Measurements from ENCODE around the gene EEF1E1.

The EEF1E1 gene

DNA sequence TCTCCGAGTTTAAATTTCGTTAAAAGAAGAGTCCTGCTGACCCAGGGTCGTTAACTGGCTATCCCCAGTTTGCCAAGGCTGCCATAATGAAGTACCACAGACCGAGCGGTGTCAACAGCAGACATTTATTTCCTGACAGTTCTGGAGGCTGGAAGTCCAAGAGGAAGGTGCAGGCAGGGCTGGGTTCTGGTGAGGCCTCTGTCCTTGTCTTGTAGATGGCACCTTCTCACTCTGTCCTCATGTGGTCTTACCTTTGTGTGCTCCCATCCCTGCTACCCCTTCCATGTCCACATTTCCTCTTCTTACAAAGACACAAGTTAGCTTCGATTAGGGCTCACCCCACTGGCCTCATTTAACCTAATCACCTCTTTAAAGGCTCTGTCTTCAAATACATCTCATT, 29.8 kb upstream of the EEF1E1 start:
- no peak for TF ChIP-seq SPI1 (IDR thresholded peaks at IDR 0.05; ENCODE audit: borderline replicate concordance, low read depth)
- no peak for TF ChIP-seq GABPA (IDR thresholded peaks at IDR 0.05; ENCODE audit: low read depth)
- TF ChIP-seq, protein P1, sequence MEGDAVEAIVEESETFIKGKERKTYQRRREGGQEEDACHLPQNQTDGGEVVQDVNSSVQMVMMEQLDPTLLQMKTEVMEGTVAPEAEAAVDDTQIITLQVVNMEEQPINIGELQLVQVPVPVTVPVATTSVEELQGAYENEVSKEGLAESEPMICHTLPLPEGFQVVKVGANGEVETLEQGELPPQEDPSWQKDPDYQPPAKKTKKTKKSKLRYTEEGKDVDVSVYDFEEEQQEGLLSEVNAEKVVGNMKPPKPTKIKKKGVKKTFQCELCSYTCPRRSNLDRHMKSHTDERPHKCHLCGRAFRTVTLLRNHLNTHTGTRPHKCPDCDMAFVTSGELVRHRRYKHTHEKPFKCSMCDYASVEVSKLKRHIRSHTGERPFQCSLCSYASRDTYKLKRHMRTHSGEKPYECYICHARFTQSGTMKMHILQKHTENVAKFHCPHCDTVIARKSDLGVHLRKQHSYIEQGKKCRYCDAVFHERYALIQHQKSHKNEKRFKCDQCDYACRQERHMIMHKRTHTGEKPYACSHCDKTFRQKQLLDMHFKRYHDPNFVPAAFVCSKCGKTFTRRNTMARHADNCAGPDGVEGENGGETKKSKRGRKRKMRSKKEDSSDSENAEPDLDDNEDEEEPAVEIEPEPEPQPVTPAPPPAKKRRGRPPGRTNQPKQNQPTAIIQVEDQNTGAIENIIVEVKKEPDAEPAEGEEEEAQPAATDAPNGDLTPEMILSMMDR (IDR thresholded peaks at IDR 0.05; ENCODE audit: insufficient read depth, low read length): no peak
- TF ChIP-seq, protein P2, sequence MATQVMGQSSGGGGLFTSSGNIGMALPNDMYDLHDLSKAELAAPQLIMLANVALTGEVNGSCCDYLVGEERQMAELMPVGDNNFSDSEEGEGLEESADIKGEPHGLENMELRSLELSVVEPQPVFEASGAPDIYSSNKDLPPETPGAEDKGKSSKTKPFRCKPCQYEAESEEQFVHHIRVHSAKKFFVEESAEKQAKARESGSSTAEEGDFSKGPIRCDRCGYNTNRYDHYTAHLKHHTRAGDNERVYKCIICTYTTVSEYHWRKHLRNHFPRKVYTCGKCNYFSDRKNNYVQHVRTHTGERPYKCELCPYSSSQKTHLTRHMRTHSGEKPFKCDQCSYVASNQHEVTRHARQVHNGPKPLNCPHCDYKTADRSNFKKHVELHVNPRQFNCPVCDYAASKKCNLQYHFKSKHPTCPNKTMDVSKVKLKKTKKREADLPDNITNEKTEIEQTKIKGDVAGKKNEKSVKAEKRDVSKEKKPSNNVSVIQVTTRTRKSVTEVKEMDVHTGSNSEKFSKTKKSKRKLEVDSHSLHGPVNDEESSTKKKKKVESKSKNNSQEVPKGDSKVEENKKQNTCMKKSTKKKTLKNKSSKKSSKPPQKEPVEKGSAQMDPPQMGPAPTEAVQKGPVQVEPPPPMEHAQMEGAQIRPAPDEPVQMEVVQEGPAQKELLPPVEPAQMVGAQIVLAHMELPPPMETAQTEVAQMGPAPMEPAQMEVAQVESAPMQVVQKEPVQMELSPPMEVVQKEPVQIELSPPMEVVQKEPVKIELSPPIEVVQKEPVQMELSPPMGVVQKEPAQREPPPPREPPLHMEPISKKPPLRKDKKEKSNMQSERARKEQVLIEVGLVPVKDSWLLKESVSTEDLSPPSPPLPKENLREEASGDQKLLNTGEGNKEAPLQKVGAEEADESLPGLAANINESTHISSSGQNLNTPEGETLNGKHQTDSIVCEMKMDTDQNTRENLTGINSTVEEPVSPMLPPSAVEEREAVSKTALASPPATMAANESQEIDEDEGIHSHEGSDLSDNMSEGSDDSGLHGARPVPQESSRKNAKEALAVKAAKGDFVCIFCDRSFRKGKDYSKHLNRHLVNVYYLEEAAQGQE (IDR thresholded peaks at IDR 0.05; ENCODE audit: insufficient replicate concordance, low read depth): no peak
- no peak for DNase-seq (ENCODE audit: low read depth in 1 of 2, low spot score in 1 of 2)
- Histone ChIP-seq H3K4me3 (replicated peaks; ENCODE audit: insufficient read depth, low read length) (no peak overlapping the region), H3K27ac (replicated peaks) (no peak overlapping the region), H3K27me3 (ENCODE audit: insufficient read depth, poor library complexity, severe bottlenecking) (no peaks in the 10 kb centered on the region)

DNA sequence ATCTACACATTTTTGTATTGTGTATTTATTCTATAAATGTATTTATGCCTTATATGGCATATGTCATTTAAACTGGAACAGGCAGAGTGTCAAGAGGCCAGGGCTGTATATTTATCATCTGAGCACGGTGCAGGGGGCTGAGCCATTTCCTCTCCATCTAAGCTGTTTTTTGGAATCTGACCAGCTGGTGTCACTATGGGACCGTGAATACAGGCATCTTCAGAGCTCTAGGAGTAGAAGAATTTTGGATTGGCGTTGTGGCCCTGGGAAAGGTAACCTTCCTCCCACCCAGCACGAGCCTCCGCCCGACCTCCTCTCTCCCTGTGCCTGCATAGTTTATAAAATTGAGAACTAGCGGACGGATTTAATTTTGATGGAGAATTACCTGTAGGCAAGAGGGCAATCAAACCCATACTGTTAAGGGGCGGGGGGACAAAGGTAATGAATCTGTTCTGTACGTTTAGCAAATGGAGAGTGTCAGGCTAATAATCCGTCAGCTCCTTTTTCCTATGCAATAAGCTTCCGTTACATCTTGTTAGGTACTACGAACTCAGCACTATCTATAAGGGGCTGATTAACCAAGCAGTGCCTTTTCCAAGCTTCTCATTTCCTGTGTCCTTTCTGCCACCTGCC, 29.0 kb upstream of the EEF1E1 start:
- H3K4me3 ChIP-seq (replicated peaks; ENCODE audit: insufficient read depth, low read length): no peak overlapping the region
- no peaks in the 10 kb centered on the region for H3K27me3 ChIP-seq (ENCODE audit: insufficient read depth, poor library complexity, severe bottlenecking)
- DNase-seq (ENCODE audit: low read depth in 1 of 2, low spot score in 1 of 2): peak; percentile 41 to 45
- no peak for TF ChIP-seq SPI1 (IDR thresholded peaks at IDR 0.05; ENCODE audit: borderline replicate concordance, low read depth)
- TF ChIP-seq, protein P2 (IDR thresholded peaks at IDR 0.05; ENCODE audit: insufficient replicate concordance, low read depth): no peak
- TF ChIP-seq, protein P1 (IDR thresholded peaks at IDR 0.05; ENCODE audit: insufficient read depth, low read length): peak; percentile 13
- no peak for TF ChIP-seq POLR2AphosphoS5 (IDR thresholded peaks at IDR 0.05; ENCODE audit: low read depth)
- no peak for TF ChIP-seq GABPA (IDR thresholded peaks at IDR 0.05; ENCODE audit: low read depth)
- H3K27ac ChIP-seq (replicated peaks): no peak overlapping the region

DNA sequence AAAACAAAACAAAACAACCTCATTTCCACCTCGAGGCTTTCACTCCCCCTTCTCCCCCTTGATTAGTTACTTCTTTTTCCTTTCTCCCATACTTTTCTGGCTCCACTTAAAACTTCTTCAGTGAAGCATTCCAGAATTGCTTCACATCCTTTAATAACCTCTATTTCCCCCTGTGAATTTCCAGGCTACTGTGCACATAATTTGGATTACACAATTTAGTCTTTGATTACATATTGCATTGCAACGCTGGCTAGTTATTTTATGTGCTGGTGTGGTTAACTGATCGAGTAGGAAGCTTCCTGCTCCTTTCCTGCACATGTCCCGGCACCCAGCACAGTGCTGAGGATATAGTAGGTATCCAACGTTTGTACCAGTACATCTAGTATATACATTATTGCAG, 28.1 kb upstream of the EEF1E1 start:
- TF ChIP-seq, protein P2 (IDR thresholded peaks at IDR 0.05; ENCODE audit: insufficient replicate concordance, low read depth): no peak
- TF ChIP-seq POLR2AphosphoS5 (IDR thresholded peaks at IDR 0.05; ENCODE audit: low read depth): no peak
- no peak for TF ChIP-seq SPI1 (IDR thresholded peaks at IDR 0.05; ENCODE audit: borderline replicate concordance, low read depth)
- TF ChIP-seq, protein P1 (IDR thresholded peaks at IDR 0.05; ENCODE audit: insufficient read depth, low read length): no peak
- TF ChIP-seq GABPA (IDR thresholded peaks at IDR 0.05; ENCODE audit: low read depth): no peak
- Histone ChIP-seq H3K27ac (replicated peaks) (no peak overlapping the region), H3K27me3 (ENCODE audit: insufficient read depth, poor library complexity, severe bottlenecking) (no peaks in the 10 kb centered on the region), H3K4me3 (replicated peaks; ENCODE audit: insufficient read depth, low read length) (no peak overlapping the region)
- DNase-seq (ENCODE audit: low read depth in 1 of 2, low spot score in 1 of 2): no peak
